Esophagus (tissue), 2 donors: Measurements from ENCODE around the gene ZNF648. TPM values are rescaled to one million over a fixed set of nuclear protein-coding genes. Genes with fewer than 3 reads are reported as not detected.

Source experiments
- H3K27ac ChIP-seq, 2 donors: one replicate each; pipeline ENCODE4 v1.5.1; 2013; ENCODE audit warnings: low read depth in 2 of 2, mild to moderate bottlenecking in 2 of 2, inconsistent platforms in 1 of 2, low read length in 1 of 2, moderate library complexity in 1 of 2
- H3K27me3 ChIP-seq, 2 donors: one replicate each; pipeline ENCODE4 v1.6.1; 2013; ENCODE audit warnings: low read length in 2 of 2, control low read depth in 1 of 2, mild to moderate bottlenecking in 1 of 2; ENCODE audit not compliant: insufficient read depth in 2 of 2, control insufficient read depth in 1 of 2
- H3K36me3 ChIP-seq, 2 donors: one replicate each; pipeline ENCODE4 v1.6.1; 2013; ENCODE audit warnings: low read length in 1 of 2; ENCODE audit not compliant: control insufficient read depth in 2 of 2, insufficient read depth in 2 of 2
- H3K4me1 ChIP-seq, 2 donors: one replicate each; pipeline ENCODE4 v1.6.1; 2013; ENCODE audit warnings: low read length in 1 of 2; ENCODE audit not compliant: control insufficient read depth in 2 of 2, insufficient read depth in 2 of 2
- H3K4me3 ChIP-seq, 2 donors: one replicate each; pipeline ENCODE4 v1.5.1; 2013; ENCODE audit warnings: low read length in 2 of 2, mild to moderate bottlenecking in 2 of 2, low read depth in 1 of 2, moderate library complexity in 1 of 2
- H3K9me3 ChIP-seq, 2 donors: one replicate each; pipeline ENCODE4 v1.6.1; 2013; ENCODE audit warnings: mild to moderate bottlenecking in 2 of 2, low read depth in 1 of 2, low read length in 1 of 2, moderate library complexity in 1 of 2; ENCODE audit not compliant: control insufficient read depth in 2 of 2, insufficient read depth in 1 of 2
- WGBS, 2 donors: extraction: QIAGEN DNeasy Blood & Tissue Kit; methylation state at CpG; one replicate each; pipeline ENCODE4 v1.1.7; 2013; 5-methylcytosine and 5-hydroxymethylcytosine counted together
- polyA plus RNA-seq, 2 donors: library from polyadenylated mRNA; stranded (reverse); fragments of 200-250 nt; gene quantifications; one replicate each; pipeline ENCODE4 v1.2.3, GENCODE V29; 2013
- donor health status: healthy with polysubstance abuse.
- donor health status: Bipolar disorder and iron deficiency.

ZNF648 gene
- polyA plus RNA-seq, 2 donors = not detected

- no peak overlapping the region for H3K27ac ChIP-seq
- H3K4me3 ChIP-seq = no peak overlapping the region
- 94 to 96% methylated on average over 1 of the region's 1 CpG for WGBS, 2 donors
- no peaks in the 10 kb centered on the region for H3K4me1 ChIP-seq
- no peaks in the 10 kb centered on the region for H3K27me3 ChIP-seq
- no peaks in the 10 kb centered on the region for H3K9me3 ChIP-seq
- no peaks in the 10 kb centered on the region for H3K36me3 ChIP-seq
These were observed 19.6 kb upstream of the ZNF648 start for GRCh38 chr1:182080955-182081582.

GRCh38 chr1:182080040-182080439 is 18.5 kb upstream of the ZNF648 start:
- Histone ChIP-seq H3K9me3 (no peaks in the 10 kb centered on the region), H3K4me1 (no peaks in the 10 kb centered on the region), H3K36me3 (no peaks in the 10 kb centered on the region), H3K4me3 (no peak overlapping the region), H3K27ac (no peak overlapping the region), H3K27me3 (no peaks in the 10 kb centered on the region)
- WGBS, 2 donors = 72 to 73% methylated on average over 3 of the region's 3 CpGs

GRCh38 chr1:182071924-182072323 is 10.4 kb upstream of the ZNF648 start:
- H3K36me3 ChIP-seq = no peaks in the 10 kb centered on the region
- H3K27ac ChIP-seq = no peak overlapping the region
- WGBS, 2 donors = 80 to 89% methylated on average over 4 of the region's 4 CpGs
- H3K9me3 ChIP-seq = no peaks in the 10 kb centered on the region
- no peaks in the 10 kb centered on the region for H3K27me3 ChIP-seq
- no peak overlapping the region for H3K4me3 ChIP-seq
- H3K4me1 ChIP-seq = no peaks in the 10 kb centered on the region

- WGBS, 2 donors = 9 to 24% methylated on average over 10 to 12 of the region's 12 CpGs
These were observed 7.5 kb upstream of the ZNF648 start for GRCh38 chr1:182069028-182069466.

GRCh38 chr1:182066934-182067333 is 5.4 kb upstream of the ZNF648 start:
- Histone ChIP-seq H3K9me3 (no peaks in the 10 kb centered on the region), H3K36me3 (no peaks in the 10 kb centered on the region), H3K27ac (no peak overlapping the region), H3K4me1 (no peaks in the 10 kb centered on the region), H3K27me3 (no peaks in the 10 kb centered on the region), H3K4me3 (no peak overlapping the region)
- WGBS, 2 donors = 72 to 77% methylated on average over 4 of the region's 4 CpGs

More at GRCh38 chr1:182069028-182069466, 7.5 kb upstream of the ZNF648 start:
- H3K27me3 ChIP-seq = no peaks in the 10 kb centered on the region
- H3K27ac ChIP-seq = no peak overlapping the region
- no peak overlapping the region for H3K4me3 ChIP-seq
- no peaks in the 10 kb centered on the region for H3K36me3 ChIP-seq
- no peaks in the 10 kb centered on the region for H3K4me1 ChIP-seq
- no peaks in the 10 kb centered on the region for H3K9me3 ChIP-seq

GRCh38 chr1:182065126-182065845 is 3.8 kb upstream of the ZNF648 start:
- WGBS, 2 donors = 92 to 93% methylated on average over 5 of the region's 5 CpGs
- H3K27me3 ChIP-seq = no peaks in the 10 kb centered on the region
- H3K9me3 ChIP-seq = no peaks in the 10 kb centered on the region
- H3K4me1 ChIP-seq = no peaks in the 10 kb centered on the region
- no peak overlapping the region for H3K4me3 ChIP-seq
- no peaks in the 10 kb centered on the region for H3K36me3 ChIP-seq
- H3K27ac ChIP-seq = no peak overlapping the region

GRCh38 chr1:182064611-182065010 is 3.1 kb upstream of the ZNF648 start:
- no peaks in the 10 kb centered on the region for H3K4me1 ChIP-seq
- H3K9me3 ChIP-seq = no peaks in the 10 kb centered on the region
- no peak overlapping the region for H3K4me3 ChIP-seq
- no peak overlapping the region for H3K27ac ChIP-seq
- H3K36me3 ChIP-seq = no peaks in the 10 kb centered on the region
- 87 to 93% methylated on average over 3 of the region's 3 CpGs for WGBS, 2 donors
- no peaks in the 10 kb centered on the region for H3K27me3 ChIP-seq

GRCh38 chr1:182062223-182062622 is 711 bp upstream of the ZNF648 start:
- H3K4me1 ChIP-seq = peaks cover 0 to under 1% of the 10 kb centered on the region in 2 donors
- no peaks in the 10 kb centered on the region for H3K27me3 ChIP-seq
- H3K36me3 ChIP-seq = no peaks in the 10 kb centered on the region
- H3K27ac ChIP-seq = no peak overlapping the region
- H3K4me3 ChIP-seq = no peak overlapping the region
- 84 to 92% methylated on average over 1 of the region's 1 CpG for WGBS, 2 donors
- H3K9me3 ChIP-seq = peaks cover 0 to under 1% of the 10 kb centered on the region in 2 donors

- H3K27me3 ChIP-seq = no peaks in the 10 kb centered on the region
- WGBS, 2 donors = 84 to 90% methylated on average over 6 of the region's 6 CpGs
- no peak overlapping the region for H3K4me3 ChIP-seq
- H3K4me1 ChIP-seq = peaks cover 3 to 5% of the 10 kb centered on the region in 2 donors
- H3K27ac ChIP-seq = no peak overlapping the region
- H3K36me3 ChIP-seq = no peaks in the 10 kb centered on the region
- H3K9me3 ChIP-seq = peaks cover 0 to 3% of the 10 kb centered on the region in 2 donors
These were observed 635 bp downstream of the ZNF648 start for GRCh38 chr1:182060877-182061276.

- Histone ChIP-seq H3K4me3 (no peak overlapping the region), H3K9me3 (peaks cover 0 to 3% of the 10 kb centered on the region in 2 donors), H3K4me1 (peaks cover 3 to 5% of the 10 kb centered on the region in 2 donors), H3K36me3 (no peaks in the 10 kb centered on the region), H3K27ac (no peak overlapping the region), H3K27me3 (no peaks in the 10 kb centered on the region)
- 84 to 87% methylated on average over 2 of the region's 2 CpGs for WGBS, 2 donors
These were observed 1.6 kb downstream of the ZNF648 start for GRCh38 chr1:182059936-182060335.
